ENCODE results near the gene NR5A2.
"Not testable (repeated sequence)": the region's sequence is repeated elsewhere in the genome, so short reads cannot be mapped to it uniquely, and the experiment has no call there.

Gene NR5A2

GRCh38 chr1:200166411-200166810 is 138.9 kb downstream of the NR5A2 start:
- DNase-seq: no peak

DNA sequence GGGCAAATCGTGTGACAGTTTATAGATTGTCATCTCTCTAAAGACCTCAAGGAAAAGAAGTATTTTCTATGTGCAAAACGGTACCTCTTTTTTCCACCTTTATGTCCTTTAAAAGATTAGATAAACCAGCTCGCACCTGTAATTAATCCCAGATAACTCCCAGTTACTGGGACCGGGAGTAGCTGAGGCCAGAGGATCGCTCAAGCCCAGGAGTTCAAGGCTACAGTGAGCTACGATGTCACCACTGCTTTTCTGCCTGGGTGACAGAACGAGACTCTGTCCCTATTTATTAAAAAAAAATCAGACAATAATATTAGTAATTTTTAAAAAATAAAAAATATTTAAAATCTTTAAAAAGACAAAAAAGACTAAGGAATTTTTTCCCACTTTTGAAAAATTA is 141.4 kb downstream of the NR5A2 start:
- no peak for DNase-seq

DNA sequence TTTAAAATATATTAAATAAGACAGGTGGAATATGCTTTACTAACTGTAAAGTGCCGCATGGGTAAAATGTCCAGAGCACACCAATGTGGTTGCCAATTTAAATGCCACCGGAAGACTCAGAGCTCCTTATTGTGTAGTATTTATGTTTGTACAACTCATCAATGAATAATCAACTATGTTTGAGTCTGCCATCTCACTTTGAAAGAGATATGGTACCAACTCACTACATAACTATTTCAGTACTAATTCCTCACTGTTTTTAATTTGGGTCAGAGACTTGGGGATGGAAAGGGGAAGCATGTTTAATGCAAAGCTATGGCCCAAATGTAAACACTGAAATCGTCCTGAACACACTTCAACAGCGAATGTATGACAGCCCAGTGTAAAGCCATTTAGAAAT is 144.8 kb downstream of the NR5A2 start:
- no peak for DNase-seq

DNA sequence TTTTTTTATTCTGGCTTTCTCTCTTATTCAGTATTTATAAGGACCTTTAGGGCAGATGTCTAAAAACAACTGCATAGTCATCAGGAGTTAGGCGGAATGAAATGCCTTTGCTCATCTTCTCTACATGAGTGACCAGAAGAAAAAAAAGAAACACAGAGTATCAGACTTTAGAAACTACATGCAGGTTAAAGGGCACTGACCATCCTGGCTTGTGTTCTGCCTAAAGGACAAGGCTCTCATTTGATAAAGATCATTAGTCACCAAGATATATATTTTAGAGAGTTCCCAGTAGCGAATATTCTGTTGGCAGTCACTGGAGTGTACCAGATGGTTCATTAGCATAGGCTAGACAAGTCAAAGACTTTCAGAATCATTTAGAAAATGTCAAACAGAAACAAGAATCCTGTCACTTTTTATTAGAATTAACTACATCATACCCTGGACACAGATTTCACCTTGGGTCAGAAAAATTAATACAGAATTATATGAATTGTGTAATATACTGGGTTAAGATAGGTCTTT is 145.6 kb downstream of the NR5A2 start:
- DNase-seq: no peak

GRCh38 chr1:200174525-200175295 is 147.2 kb downstream of the NR5A2 start:
- no peak for DNase-seq

- DNase-seq: no peak
These were observed 148.7 kb downstream of the NR5A2 start for GRCh38 chr1:200176181-200176580.

DNA sequence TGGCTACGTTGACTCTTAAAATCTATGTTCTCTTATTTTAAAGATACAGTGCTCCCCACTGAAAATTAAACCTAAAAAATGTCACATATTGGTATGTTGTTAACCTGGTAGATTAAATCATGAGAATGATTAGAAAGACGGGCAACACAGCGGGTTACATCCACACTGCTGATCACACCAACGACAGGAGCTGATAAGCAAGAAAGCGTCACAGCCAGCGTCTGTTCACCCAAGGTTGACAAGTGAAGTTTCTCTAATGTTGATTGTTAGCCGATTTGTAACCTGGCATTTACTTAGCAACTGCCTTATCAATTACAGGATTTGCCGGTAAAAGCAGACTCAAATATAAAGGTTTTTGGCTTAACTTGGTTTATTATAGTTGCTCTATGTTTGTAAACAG is 149.3 kb downstream of the NR5A2 start:
- no peak for DNase-seq

GRCh38 chr1:200178340-200178739 is 150.8 kb downstream of the NR5A2 start:
- no peak for DNase-seq

GRCh38 chr1:200179126-200179780 is 151.7 kb downstream of the NR5A2 start:
- DNase-seq: no peak

DNA sequence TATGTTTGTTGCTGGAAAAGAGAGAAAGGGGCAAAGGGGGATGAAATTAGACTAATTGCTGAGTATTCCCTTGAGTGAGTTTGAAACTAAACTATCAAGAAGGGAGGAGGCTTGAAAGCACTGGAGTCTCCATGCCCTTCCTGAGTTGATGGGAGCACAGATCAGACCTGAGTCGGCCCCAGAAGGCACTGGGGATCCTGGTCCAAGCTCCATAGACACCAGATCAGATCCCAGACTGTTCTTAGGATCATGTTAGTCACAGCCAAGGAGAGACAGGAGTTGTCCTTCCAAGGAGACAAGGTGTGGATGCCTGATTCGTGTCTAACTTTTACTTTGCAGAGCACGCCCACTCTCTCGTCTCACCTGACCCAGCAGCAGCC is 152.3 kb downstream of the NR5A2 start:
- no peak for DNase-seq

DNA sequence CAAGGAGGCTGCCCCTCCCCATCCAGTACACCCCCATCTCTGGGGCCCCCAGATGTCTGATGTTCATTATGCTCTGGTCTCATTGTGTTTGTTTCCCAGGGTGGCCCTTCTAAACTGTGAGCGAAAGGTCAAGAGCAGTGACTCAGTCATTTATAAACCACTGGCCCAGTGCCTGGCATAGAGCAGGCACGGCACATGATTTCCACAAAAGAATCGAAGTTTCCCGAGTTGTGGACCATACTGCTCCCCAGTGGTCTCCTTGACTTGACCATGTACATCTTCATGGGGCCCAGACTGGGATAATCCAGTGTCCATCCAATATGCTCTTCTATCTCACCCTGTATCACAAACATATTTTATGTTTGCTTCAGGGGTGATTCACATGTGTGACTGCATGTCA is 153.3 kb downstream of the NR5A2 start:
- DNase-seq: no peak

DNA sequence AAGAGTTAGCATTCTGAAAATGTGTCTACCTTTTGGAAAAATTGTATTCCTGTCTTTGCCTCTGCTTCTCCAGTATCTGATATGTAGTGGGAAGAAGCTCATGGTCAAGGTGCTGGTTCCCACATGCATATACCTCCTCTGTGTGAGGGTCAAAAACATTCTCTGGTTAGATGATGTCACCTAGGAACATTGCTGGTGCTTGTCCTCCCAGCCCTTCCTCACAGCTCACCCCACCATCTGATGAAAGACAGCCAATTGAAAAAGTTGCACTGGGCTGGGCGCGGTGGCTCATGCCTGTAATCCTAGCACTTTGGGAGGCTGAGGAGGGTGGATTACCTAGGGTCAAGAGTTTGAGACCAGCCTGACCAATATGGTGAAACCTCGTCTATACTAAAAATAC is 154.4 kb downstream of the NR5A2 start:
- DNase-seq: no peak

GRCh38 chr1:200182701-200183100 is 155.2 kb downstream of the NR5A2 start:
- DNase-seq: no peak

DNA sequence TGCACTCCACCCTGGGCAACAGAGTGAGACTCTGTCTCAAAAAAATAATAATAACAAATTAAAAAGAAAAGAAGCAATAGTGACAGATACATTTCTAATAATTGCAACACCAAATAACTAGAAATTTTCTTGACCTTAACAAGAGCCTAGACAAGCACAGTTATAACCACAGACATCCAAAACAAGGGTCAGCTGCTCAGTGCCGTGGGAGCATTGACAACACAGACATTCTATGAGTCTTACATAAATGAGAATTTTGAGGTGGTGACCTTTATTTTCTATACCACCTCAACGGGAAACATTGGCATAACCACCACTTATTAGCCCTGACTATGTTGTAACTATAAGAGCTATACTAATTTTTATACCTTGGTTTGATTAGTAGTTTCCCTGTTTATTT is 156.1 kb downstream of the NR5A2 start:
- no peak for DNase-seq

- no peak for DNase-seq
These were observed 156.7 kb downstream of the NR5A2 start for GRCh38 chr1:200184196-200184595.

- DNase-seq: not testable (repeated sequence)
These were observed 157.7 kb downstream of the NR5A2 start for GRCh38 chr1:200185191-200185590.

GRCh38 chr1:200187332-200187731 is 159.8 kb downstream of the NR5A2 start:
- DNase-seq: not testable (repeated sequence)

DNA sequence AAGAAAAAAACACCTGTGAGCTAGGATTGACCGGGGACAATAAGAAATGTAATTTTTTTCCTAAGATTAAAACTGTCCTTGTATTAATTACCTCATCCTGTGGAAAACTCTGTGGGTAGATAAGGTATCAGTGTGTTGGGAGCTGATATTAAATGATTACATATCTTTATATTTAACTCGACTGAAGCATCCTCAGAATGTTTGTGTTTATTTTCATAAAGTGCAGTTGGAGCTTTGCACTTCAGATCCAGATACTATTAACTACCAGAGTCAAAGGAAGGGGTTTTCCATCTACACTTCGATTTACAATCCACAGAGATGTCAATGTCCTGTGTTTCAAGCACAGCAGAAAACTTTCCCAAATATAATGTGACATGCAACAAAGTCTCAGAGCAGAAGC is 164.5 kb downstream of the NR5A2 start:
- no peak for DNase-seq

DNA sequence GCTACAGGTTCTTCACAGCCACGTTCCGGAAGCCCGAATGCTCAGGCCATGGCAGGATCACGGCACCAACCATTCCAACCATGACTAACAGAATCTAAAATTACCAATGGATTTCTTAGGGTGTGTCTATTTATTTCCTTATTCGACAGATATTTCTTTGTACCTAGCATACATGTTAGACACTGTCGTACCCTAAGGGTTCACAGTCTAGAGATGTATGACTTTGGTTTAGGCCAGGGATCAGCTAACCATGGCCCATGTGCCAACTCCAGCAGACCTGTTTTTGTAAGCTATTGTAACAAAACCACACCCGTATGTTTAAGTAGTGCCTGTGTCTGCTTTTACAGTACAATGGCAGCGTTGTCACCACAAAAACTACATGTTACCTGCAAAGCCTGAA is 167.0 kb downstream of the NR5A2 start:
- DNase-seq: no peak

DNA sequence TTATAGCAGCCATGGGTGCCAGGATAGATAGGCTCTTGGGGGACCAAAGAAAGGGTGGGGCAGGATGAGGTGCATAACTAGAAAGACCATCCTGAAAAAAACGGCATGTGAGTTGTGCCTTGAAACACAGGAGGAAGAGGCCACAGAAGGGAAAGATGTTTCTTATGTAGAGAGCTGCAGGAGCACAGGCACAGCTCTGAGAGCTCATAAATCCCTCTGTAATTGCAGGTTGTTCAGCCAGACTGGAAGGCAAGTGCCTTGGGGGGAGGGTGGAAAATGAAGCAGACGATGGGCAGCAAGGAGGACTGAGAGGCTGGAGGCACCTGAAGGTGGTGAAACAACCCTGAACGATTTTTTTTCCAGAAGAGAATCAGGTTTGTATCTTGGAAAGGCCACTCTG is 170.7 kb downstream of the NR5A2 start:
- no peak for DNase-seq

DNA sequence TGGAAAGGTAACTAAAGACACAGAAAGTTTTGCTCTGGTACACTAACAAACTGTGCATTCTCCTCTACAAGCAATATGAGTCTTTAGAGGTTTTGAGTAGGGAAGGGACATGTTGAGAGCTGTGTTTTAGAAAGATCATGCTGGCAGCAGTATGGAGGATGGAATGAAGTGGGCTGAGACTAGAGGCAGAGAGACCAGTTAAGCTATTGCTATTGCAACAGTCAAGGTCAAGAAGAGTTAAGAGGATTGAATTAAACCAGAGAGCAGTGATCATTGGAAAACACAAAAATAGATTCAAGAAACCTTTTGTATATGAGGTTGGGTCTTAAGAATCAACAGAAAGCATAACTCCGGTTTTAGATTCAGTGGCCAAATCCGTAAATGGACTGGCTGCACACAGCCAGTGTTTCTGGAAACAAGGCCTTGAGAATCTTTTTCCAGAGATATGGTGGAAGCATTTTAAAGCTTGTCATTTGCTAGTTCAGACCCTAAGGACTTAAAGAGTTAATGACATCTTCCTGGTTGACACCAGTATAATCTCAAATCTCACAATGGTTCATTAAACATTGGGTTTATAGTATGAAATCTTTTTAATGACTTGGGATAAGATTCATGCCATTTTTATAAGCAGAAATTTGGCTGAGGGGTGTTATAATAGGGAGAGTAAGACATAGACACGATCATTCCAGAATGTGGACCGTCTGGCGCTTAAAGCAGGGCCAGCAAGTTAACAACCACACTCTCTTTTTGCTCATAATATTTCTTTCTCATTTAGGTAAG is 177.9 kb downstream of the NR5A2 start:
- DNase-seq: no peak

- DNase-seq: no peak
These were observed 178.8 kb downstream of the NR5A2 start for GRCh38 chr1:200206340-200206739.

DNA sequence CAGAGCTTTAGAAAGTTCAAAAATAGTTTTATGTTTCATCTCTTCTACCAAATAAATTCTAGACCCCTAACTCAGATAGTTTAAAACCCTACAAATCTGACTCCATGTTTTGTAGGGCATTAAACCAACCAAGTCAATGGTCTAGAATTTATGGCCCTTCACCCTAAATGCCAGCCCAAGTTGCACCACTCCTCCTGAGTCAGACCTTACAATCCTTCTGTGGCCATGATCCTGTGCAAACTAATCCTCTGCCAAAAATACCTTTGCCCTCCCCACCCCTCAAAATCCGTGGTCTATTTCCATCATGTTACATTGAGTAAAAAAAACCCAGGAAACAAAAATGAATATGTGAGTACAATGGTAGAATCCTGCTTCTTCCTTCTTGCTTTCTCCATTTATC is 179.3 kb downstream of the NR5A2 start:
- no peak for DNase-seq

- DNase-seq: no peak
These were observed 180.2 kb downstream of the NR5A2 start for GRCh38 chr1:200207711-200208126.

Measured in activated CD8-positive, alpha-beta memory T cell treated with anti-CD3 and anti-CD28 coated beads for 24 hours (primary cell).